KMS-11 (cell line): ENCODE measurements around the gene LRRFIP1.
"Not testable (repeated sequence)": the region's sequence is repeated elsewhere in the genome, so short reads cannot be mapped to it uniquely, and the experiment has no call there.

Experiments
- H2AFZ ChIP-seq: fragments of 200-600 bp; sonication (generic); 2 replicates; pipeline ENCODE4 v1.6.1; 2016; ENCODE audit warnings: antibody characterized with exemption, mixed run types, low read depth
- H3K27ac ChIP-seq: fragments of 200-600 bp; sonication (generic); 2 replicates; pipeline ENCODE4 v1.6.1; 2016; ENCODE audit warnings: mild to moderate bottlenecking, mixed run types
- H3K27me3 ChIP-seq: fragments of 200-600 bp; sonication (generic); 2 replicates; pipeline ENCODE4 v1.6.1; 2017; ENCODE audit warnings: mild to moderate bottlenecking, low read depth, mixed run types, moderate library complexity; ENCODE audit not compliant: insufficient read depth
- H3K36me3 ChIP-seq: fragments of 200-600 bp; sonication (generic); 2 replicates; pipeline ENCODE4 v1.6.1; 2017; ENCODE audit warnings: mild to moderate bottlenecking, mixed run types; ENCODE audit not compliant: insufficient read depth
- H3K4me1 ChIP-seq: fragments of 200-600 bp; sonication (generic); 2 replicates; pipeline ENCODE4 v1.6.1; 2016; ENCODE audit warnings: mild to moderate bottlenecking, low read depth, mixed run types; ENCODE audit not compliant: poor library complexity, severe bottlenecking
- H3K4me2 ChIP-seq: fragments of 200-600 bp; sonication (generic); 2 replicates; pipeline ENCODE4 v1.7.0; 2016; ENCODE audit warnings: mild to moderate bottlenecking, mixed run types
- H3K4me3 ChIP-seq: fragments of 200-600 bp; sonication (generic); IDR thresholded peaks from 2 replicates; pipeline ENCODE4 v1.6.1; 2017; ENCODE audit warnings: low read depth, low read length, mixed read lengths; ENCODE audit not compliant: insufficient read depth
- H3K79me2 ChIP-seq: fragments of 200-600 bp; sonication (generic); 2 replicates; pipeline ENCODE4 v1.6.1; 2016; ENCODE audit warnings: low read depth, mixed run types; ENCODE audit not compliant: insufficient read depth
- H3K9ac ChIP-seq: fragments of 200-600 bp; sonication (generic); 2 replicates; pipeline ENCODE4 v1.6.1; 2016; ENCODE audit warnings: mild to moderate bottlenecking, mixed run types
- H4K20me1 ChIP-seq: fragments of 200-600 bp; sonication (generic); 2 replicates; pipeline ENCODE4 v1.6.1; 2016; ENCODE audit warnings: mild to moderate bottlenecking, mixed run types; ENCODE audit not compliant: insufficient read depth
- CTCF ChIP-seq: fragments of 200-600 bp; sonication (generic); conservative IDR thresholded peaks from 2 replicates; pipeline ENCODE4 v1.6.1; 2017; ENCODE audit warnings: low read depth, mild to moderate bottlenecking, antibody characterized with exemption, low read length, moderate library complexity, mixed read lengths

LRRFIP1 gene

GRCh38 chr2:237760506-237761502 lies 133.4 kb downstream of the LRRFIP1 start:
- Histone ChIP-seq H3K9ac (no peak overlapping the region), H3K79me2 (no peaks in the 10 kb centered on the region), H3K4me3 (no peak overlapping the region), H2AFZ (no peak overlapping the region), H3K4me1 (no peaks in the 10 kb centered on the region), H3K27ac (no peak overlapping the region), H4K20me1 (no peaks in the 10 kb centered on the region), H3K4me2 (no peak overlapping the region), H3K36me3 (no peaks in the 10 kb centered on the region), H3K27me3 (no peaks in the 10 kb centered on the region)
- no peak for TF ChIP-seq CTCF

GRCh38 chr2:237762291-237763182 lies 135.2 kb downstream of the LRRFIP1 start:
- not testable (repeated sequence) for H2AFZ ChIP-seq

GRCh38 chr2:237763812-237764211 lies 136.4 kb downstream of the LRRFIP1 start:
- Histone ChIP-seq H3K4me3 (no peak overlapping the region), H3K27ac (no peak overlapping the region), H2AFZ (no peak overlapping the region), H3K4me2 (no peak overlapping the region), H3K27me3 (no peaks in the 10 kb centered on the region), H3K36me3 (no peaks in the 10 kb centered on the region), H3K4me1 (no peaks in the 10 kb centered on the region), H3K79me2 (no peaks in the 10 kb centered on the region), H4K20me1 (no peaks in the 10 kb centered on the region), H3K9ac (no peak overlapping the region)
- TF ChIP-seq CTCF, result no peak

More at GRCh38 chr2:237762291-237763182, 135.2 kb downstream of the LRRFIP1 start:
- not testable (repeated sequence) for H3K4me3 ChIP-seq, H3K36me3 ChIP-seq, H4K20me1 ChIP-seq, H3K4me1 ChIP-seq, H3K27me3 ChIP-seq, H3K27ac ChIP-seq, H3K79me2 ChIP-seq, H3K4me2 ChIP-seq, H3K9ac ChIP-seq

GRCh38 chr2:237765122-237765521 lies 137.7 kb downstream of the LRRFIP1 start:
- not testable (repeated sequence) for H3K4me1 ChIP-seq, H3K27ac ChIP-seq, H3K4me3 ChIP-seq, H3K4me2 ChIP-seq, H3K79me2 ChIP-seq, H3K9ac ChIP-seq, H3K27me3 ChIP-seq, H4K20me1 ChIP-seq, H2AFZ ChIP-seq, H3K36me3 ChIP-seq

GRCh38 chr2:237765875-237766274 lies 138.5 kb downstream of the LRRFIP1 start:
- H3K4me1 ChIP-seq, result no peaks in the 10 kb centered on the region
- no peak overlapping the region for H2AFZ ChIP-seq
- no peak overlapping the region for H3K27ac ChIP-seq
- H3K4me3 ChIP-seq, result no peak overlapping the region
- no peak overlapping the region for H3K9ac ChIP-seq
- H3K36me3 ChIP-seq, result no peaks in the 10 kb centered on the region
- no peaks in the 10 kb centered on the region for H3K79me2 ChIP-seq
- TF ChIP-seq CTCF, result no peak
- H3K4me2 ChIP-seq, result no peak overlapping the region
- no peaks in the 10 kb centered on the region for H4K20me1 ChIP-seq
- H3K27me3 ChIP-seq, result no peaks in the 10 kb centered on the region
